Pericardium fibroblast (primary cell): ENCODE results near the gene MRPS6. TPM values are rescaled to one million over a fixed set of nuclear protein-coding genes. Genes with fewer than 3 reads are reported as not detected.

Source experiments
- total RNA-seq: library from RNA; depleted of rRNA; stranded (reverse); fragments of >200 nt; gene quantifications from 2 replicates; pipeline ENCODE4 v1.2.3, GENCODE V29; 2015

Gene MRPS6
- total RNA-seq = 10.0 and 14.6 TPM in 2 replicates

DNA sequence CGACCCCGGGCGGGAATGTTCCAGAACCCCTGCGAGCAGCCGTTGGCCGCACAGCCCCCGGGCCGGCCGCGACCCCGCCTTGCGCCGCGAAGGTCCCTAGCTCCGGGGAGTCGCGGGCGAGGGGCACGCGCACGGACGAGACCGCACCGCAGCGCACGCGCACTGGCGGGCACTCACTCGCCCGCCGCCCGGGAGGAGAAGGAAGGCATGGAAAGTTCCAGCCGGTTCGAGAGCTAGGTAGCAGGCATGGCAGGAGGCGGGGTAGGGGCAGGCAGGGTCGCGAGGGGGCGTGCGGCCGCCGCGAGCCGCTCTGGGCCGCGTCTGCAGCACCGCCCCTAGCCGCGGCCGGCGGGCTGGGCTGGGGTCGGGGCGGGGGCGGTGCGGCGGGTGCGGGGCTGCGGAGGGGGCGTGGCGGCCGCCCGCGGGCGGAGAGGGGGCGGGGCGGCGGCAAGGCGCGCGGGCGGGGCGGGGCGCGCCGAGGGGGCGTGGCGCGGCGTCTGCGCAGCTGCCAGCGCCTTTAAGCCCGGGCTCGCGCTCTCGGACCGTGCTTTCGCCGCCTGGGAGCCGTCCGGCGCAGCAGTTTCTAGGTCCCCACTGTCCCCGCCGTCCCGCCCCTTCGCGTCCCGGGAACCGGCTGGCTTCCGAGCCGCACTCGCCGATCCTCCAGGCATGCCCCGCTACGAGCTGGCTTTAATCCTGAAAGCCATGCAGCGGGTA is at the start of gene MRPS6, which contains the start of gene SLC5A3:
TSS of gene MRPS6 (plus strand) at position 547 of the 717 bp plus-strand sequence. CDS start at position 670, 123 bp downstream.
TSS of gene SLC5A3 (plus strand) at position 547 of the 717 bp plus-strand sequence. CDS start 21,621 bp downstream, outside the sequence.

Other genes with a start within 250 kb of the MRPS6 start
- 195 and 240 TPM in 2 replicates for gene ATP5PO, start 157.8 kb upstream of the MRPS6 start, total RNA-seq
- 3.7 and 8.1 TPM in 2 replicates for gene SLC5A3, start within 50 bp of the MRPS6 start, total RNA-seq